ENCODE measurements around the gene RANBP3.
"Not testable (repeated sequence)": the region's sequence is repeated elsewhere in the genome, so short reads cannot be mapped to it uniquely, and the experiment has no call there.

The RANBP3 gene

DNA sequence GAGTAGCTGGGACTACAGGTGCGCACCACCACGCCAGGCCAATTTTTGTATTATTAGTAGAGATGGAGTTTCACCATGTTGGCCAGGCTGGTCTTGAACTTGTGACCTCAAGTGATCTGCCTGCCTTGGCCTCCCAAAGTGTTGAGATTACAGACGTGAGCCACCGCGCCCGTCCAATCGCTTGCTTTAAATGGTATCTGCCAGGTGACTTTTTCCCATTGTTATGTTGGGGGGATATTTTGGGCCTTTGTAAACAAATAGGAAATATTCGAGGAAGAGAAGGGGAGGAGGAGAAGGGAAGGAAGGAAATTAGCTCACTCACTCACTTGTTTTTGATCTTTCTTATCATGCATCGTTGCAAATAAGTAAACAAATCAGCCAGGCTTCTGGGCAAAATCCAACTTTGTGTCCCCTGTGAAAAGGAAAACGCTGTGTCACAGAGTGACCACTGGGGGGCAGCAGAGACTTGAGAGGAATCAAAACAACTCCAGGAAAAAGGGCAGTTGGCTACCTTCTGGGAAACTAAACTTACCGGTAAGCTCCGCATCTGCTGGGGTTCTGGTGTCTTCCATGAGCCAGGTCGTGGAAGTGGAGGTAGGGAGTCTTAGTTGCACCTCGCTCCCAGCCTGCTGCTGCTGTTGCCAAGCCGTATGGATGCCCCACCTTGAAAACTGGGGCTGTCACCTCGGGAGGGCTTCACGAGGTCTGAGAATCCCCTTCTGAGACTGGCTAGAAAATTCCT is 9.3 kb upstream of the RANBP3 start:
- peak; percentile 56 for DNase-seq (ENCODE audit: low read depth)

DNA sequence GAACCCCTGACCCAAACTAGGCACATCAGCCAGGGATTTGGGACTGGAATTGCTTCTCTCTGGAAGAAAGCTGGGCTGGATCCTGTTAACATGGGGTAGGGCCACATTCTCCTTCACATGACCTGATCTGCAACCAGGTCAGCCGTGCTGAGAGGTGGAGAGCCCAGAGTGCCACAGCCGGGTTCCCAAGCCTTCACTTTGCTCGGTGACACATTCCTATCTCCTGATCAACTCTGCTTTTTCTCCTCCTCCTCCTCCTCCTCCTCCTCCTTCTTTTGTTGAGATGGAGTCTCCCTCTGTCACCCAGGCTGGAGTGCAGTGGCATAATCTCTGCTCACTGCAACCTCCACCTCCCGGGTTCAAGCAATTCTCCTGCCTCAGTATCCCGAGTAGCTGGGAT is 7.9 kb upstream of the RANBP3 start:
- DNase-seq (ENCODE audit: low read depth): not testable (repeated sequence)

DNA sequence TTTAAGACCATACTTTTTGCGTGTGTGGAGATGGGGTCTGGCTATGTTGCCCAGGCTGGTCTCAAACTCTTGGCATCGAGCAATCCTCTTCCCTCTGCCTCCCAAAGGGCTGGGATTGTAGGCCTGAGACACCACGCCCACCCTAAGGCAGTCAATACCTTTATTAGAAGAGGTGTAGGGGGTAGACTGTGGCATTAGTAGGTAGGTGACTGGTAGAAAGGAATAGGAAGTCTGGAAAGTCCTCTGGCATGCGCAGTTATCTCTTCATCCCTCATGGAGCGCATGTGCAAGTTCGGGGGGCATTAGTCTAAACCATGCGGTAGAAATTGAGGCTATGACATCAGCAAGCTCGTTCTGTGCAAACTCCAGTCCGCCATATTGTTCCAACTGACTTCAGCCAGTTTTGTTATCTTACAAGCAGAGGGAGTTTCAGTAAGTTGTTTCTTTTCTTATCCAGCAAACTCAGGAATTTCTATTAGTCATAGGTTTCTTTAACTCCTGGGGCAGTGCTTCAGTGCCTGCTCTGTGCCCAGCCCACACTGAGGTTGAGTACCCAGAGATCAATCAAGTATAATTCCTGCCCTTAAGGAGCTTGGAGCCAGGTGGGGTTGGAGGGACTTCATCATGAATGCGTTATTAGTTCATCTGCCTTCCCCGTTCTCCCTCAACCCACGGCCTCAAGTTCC is 7.3 kb upstream of the RANBP3 start:
- DNase-seq (ENCODE audit: low read depth): no peak

DNA sequence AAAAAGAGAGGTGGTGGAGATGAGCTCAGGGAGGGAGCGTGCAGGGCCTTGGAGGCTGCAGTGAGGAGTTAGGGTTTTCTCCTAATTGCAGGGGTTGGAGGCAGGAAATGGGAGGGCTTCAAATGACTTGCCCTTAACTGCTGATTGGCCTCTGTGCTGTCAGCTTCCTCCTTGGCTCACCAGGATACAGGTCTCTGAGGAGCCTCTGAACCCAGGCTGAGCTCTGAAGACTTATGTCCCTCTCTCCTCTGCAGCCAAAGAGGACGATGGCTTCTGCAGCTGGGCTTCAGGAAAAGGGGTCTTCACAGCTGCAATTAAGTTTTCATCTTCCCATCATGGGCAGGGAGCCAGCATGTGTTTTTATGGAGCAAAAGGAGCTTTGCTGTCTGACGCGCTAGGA is 6.7 kb upstream of the RANBP3 start:
- no peak for DNase-seq (ENCODE audit: low read depth)

GRCh38 chr19:5983367-5983955 is 5.5 kb upstream of the RANBP3 start:
- no peak for DNase-seq (ENCODE audit: low read depth)

DNA sequence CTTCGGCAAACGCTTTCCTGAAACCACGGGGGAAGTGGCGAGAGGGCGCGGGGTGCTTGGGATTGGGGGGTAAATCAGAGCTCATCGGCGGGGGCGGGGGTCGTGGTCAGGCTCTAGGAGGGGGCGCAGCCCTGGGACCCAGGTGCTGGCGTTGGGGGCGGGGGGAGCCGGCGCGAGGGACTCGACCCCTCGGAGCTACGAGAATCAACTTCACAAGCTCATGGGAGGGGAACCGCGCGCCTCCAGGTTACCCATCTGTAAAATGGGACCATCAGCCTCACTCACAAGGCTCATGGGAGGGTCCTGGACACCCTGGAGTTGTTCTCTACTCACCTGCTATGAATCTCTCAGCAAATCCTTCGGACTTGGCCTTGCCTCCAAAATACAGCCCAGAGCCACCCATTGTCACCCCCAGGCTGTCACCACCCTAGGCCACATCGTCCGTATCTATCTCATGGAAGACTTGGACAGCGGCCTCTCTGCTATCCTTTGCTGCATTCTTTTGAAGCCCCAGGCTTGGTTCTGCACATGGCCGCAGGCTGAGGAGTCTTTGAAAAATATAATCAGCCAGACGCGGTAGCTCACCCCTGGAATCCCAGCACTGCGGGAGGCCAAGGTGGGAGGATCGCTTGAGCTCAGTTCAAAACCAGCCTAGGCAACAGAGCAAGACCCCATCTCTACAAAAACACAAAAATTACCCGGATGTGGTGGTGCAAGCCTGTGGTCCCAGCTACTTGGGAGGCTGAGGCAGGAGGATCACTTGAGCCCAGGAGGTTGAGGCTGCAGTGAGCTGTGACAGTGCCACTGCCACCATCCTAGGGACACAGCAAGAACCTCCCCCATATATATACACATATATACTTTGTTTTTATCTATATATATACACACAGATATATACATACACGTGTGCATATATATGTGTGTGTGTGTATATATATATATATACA is 939 bp upstream of the RANBP3 start:
- DNase-seq (ENCODE audit: low read depth): no peak

DNA sequence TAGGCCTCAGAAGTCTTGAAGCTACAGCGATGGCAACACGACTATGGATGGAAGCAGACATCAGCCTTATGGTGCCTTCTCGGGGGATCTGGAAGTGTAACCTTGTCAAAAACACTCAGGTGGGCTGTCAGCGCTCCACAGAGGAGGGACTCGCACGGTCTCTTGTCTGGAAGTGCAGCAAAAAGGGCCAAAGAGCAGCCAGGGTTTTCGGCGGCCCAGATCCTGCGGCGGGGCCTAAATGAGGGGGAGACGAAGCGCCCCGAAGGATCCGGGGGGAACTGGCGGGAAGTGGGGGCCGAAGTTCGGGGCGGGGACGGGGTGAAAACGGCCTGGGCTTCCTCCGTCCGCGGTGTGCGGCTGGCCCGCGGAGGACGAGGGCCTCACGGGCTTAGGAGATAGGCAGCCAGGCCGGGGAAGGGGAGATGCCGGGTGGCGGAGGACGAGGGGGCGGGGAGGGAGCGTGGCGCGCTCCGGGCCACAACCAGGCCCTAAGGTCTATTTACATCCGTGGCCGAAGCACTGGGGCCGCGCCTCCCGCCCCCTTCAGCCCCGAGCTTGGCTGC is 637 bp downstream of the RANBP3 start:
- no peak for DNase-seq (ENCODE audit: low read depth)

DNA sequence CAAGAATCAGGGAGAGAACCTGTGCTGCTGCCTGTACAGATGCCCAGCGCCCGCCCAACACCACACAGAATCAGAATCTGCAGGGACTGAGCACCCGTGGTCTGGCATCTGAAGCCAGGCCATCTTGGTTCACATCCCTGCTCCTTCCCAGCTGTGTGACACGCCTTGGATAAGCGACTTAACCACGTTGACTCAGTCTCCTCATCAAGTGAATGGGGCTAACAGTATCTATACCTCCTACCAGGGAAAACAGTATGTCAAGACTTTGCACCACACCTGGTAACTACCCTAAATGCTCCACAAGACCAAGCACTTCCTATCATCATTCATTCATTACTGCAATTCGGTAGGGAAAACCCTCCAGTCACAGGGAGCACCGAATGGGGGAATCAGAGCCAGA is 1.2 kb downstream of the RANBP3 start:
- DNase-seq (ENCODE audit: low read depth): no peak

- no peak for DNase-seq (ENCODE audit: low read depth)
Observed at GRCh38 chr19:5975388-5975728, 2.6 kb downstream of the RANBP3 start.

GRCh38 chr19:5974721-5975387 is 3.1 kb downstream of the RANBP3 start:
- DNase-seq (ENCODE audit: low read depth): no peak

GRCh38 chr19:5973867-5974635 is 3.9 kb downstream of the RANBP3 start:
- DNase-seq (ENCODE audit: low read depth): no peak

- DNase-seq (ENCODE audit: low read depth): no peak
Observed at GRCh38 chr19:5973376-5973775, 4.6 kb downstream of the RANBP3 start.

DNA sequence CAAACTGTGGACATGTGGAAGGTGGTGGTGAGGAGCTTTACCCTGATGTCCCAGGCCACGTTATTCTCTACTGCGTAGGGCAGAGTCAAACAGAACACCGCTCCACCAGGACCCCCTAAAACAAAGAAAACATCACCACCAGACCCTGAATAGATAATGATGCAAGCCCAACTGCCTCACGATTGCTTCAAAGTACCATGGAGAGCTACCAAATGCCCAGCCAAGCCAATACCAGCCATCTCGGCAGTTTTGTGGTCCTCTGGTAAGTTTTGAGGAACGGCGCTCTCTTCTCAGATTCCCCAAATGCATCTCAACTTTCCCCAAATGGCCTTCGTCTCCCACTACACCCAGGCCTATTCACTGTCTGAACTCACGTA is 5.6 kb downstream of the RANBP3 start:
- no peak for DNase-seq (ENCODE audit: low read depth)

DNA sequence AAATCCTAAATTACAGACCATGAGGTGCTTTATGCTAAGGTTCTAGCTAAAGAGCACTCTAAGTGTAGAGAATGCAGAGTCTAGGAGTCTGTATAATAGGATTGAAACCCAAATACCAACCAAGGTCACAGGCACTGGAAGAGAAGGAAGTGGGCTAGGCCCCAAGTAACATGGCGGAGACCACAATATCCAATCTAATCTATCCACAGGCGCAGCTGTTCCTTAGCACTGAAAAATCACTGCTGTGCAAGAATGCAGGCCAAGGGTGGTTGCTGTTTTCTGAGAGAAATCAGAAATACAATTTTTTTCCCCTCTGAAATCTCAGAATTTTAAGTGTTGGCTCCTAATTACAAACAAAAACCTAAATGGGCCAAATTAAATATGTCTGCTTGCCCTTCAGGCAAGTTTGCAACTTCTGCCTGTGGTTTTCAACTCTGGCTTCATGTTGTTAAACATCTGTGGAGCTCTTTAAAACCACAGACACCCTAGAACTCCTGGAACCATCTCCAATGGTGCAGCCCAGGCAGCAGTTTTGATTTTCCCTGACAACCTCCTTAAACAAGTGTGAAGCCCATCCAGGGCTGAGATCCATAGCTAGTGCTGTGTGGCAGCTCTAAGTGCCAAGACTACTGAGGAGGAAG is 6.1 kb downstream of the RANBP3 start:
- DNase-seq (ENCODE audit: low read depth): no peak

DNA sequence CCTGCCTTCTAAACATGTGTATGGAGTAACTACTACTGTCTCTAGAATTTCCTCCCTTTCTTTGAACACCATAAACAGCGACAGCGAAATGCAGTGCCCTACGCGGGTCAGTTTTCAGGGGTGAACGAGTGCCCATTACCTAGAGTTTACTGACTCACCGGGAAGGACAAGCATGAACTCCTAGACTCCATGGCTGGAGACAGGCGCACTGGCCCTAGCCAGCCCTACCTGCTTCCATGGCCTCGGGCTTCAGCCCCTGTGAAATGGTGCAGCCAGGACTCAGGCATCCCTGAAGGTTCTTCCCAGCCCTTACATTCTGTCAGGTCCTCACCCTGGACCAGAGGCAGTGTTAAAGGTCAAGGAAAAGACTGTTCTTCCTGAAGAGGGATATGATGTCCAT is 8.5 kb downstream of the RANBP3 start:
- no peak for DNase-seq (ENCODE audit: low read depth)

DNA sequence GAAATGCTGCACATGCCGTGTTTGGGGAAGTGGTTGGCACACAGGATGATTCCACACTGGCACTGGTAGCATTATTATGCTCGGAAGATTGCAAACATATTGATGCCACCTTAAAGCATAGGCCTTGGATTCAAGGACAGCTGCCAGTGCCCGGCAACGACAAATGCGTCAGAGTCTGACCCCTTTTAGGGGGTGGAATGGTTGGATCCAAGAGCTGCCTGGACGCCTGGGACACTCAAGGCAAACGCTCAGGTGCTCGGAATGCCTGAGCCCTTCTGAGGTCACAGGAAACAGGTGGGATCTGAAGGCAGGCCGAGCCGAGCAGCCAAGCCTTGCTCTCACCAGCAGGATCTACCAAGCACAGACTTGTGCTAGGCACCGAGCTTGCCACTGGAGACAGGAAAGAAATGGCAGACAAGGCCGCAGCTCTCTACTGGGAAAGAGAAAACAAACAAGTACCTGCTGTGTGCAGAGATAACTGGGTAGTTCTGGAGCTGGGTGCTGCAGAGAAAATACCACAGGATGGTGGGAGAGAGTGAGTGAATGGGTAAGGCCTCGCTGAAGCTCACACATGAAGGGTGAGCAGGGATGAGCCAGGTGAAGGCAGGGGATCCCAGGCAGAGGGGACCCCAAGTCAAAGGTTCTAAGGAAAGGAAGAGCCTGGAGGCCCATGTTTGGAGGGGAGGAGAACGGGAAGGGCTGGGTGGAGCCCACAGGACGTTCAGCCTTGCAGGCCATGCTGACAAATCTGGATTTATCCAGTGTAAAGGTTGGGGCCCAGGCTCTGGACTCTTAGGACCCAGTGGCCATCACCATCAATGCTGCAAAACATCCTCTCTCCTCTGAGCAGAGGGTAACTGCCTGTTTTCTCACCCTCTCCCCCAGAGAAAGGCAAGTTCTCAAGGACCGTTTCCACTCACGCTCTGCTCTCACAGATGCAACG is 9.2 kb downstream of the RANBP3 start:
- DNase-seq (ENCODE audit: low read depth): no peak

DNA sequence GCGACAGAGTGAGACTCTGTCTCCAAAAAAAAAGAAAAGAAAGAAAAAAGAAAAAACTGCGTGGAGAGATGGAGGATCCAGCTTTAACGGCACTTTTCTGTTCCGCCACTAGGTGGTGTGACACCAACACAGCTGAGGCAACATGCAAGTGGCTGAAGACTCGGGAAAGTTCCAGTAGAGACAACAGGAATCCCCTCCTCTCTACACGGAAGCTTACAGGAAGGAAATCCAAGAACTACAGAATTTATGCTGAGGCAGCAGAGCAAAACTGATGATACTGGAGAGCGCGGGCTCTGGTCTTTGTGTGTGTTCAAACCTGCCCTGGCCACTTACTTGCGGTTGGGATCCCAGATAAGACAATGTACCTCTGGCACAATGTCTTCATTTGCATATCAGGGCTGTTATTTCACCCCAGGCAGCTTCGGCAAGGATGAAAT is 9.9 kb downstream of the RANBP3 start:
- peak; percentile 34 for DNase-seq (ENCODE audit: low read depth)

DNA sequence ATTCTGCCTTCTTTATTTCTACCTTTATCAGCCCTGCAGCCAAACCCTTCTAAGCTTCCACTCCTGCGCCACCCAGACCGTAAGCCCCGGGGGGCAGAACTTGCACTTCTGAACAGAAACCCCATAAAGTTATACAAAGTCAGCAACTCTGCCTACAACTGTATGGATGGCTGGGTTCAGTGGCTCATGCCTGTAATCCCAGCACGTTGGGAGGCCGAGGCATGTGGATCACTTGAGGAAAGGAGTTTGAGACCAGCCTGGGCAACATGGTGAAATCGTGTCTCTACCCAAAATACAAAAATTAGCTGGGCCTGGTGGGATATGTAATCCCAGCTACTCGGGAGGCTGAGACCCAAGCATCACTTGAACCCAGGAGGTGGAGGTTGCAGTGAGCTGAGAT is 10.4 kb downstream of the RANBP3 start:
- DNase-seq (ENCODE audit: low read depth): no peak

- no peak for DNase-seq (ENCODE audit: low read depth)
Observed at GRCh38 chr19:5966941-5967340, 11.0 kb downstream of the RANBP3 start.
